Measurements from ENCODE around the gene PRKAG1. TPM values are rescaled to one million over a fixed set of nuclear protein-coding genes. Genes with fewer than 3 reads are reported as not detected.

Gene PRKAG1
- total RNA-seq, 6 donors from 2014 or later = 25.1 to 56.5 (median 42.0) TPM

GRCh38 chr12:49015196-49015595 is 3.4 kb downstream of the PRKAG1 start:
- no peak overlapping the region for H3K4me3 ChIP-seq
- WGBS, 2 donors = 91 to 100% methylated on average over 1 of the region's 1 CpG
- no peak for TF ChIP-seq CTCF (IDR thresholded peaks at IDR 0.05)
- no peak for TF ChIP-seq POLR2A (IDR thresholded peaks at IDR 0.05)
- no peak for TF ChIP-seq EP300 (IDR thresholded peaks at IDR 0.05)
- TF ChIP-seq POLR2AphosphoS5 (IDR thresholded peaks at IDR 0.05) = no peak
- H3K4me1 ChIP-seq = peaks cover 5 to 26% (median 19%) of the 10 kb centered on the region in 4 donors
- peaks cover 5 to 28% (median 21%) of the 10 kb centered on the region in 4 donors for H3K36me3 ChIP-seq
- no peaks in the 10 kb centered on the region for H3K27me3 ChIP-seq
- no peaks in the 10 kb centered on the region for H3K9me3 ChIP-seq
- DNase-seq (no peak), ATAC-seq (ENCODE audit: low FRiP score in 2 of 2) (no peak)
- H3K27ac ChIP-seq = no peak overlapping the region

DNA sequence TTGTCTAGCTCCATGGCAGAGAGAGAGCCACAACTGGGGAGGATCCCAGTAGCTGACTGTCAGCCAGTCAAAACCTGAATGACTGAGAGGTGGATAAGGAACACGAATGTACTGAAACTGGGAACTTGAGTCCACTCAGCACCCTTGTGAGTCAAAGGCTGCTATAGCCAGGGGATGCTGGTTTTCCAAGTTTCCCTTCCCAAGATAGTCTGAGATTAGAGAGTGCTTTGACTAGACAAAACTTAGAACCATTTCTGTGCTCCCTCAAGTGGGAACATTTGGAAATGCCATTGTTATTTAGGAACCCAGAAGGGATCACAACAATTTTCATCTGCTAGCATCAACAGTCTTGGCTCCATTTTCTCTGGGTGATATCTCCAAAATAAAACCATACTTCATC is 4.0 kb downstream of the PRKAG1 start:
- no peaks in the 10 kb centered on the region for H3K9me3 ChIP-seq
- ATAC-seq (ENCODE audit: low FRiP score in 2 of 2) (no peak), DNase-seq (no peak)
- TF ChIP-seq POLR2AphosphoS5 (IDR thresholded peaks at IDR 0.05) = no peak
- no peak for TF ChIP-seq CTCF (IDR thresholded peaks at IDR 0.05)
- no peak for TF ChIP-seq POLR2A (IDR thresholded peaks at IDR 0.05)
- TF ChIP-seq EP300 (IDR thresholded peaks at IDR 0.05) = no peak
- 58 to 79% methylated on average over 1 of the region's 1 CpG for WGBS, 2 donors
- H3K27me3 ChIP-seq = no peaks in the 10 kb centered on the region
- H3K27ac ChIP-seq = no peak overlapping the region
- H3K36me3 ChIP-seq = peaks cover 5 to 35% (median 23%) of the 10 kb centered on the region in 4 donors
- H3K4me3 ChIP-seq = no peak overlapping the region
- H3K4me1 ChIP-seq = peaks cover 5 to 20% (median 16%) of the 10 kb centered on the region in 4 donors

- Histone ChIP-seq H3K27me3 (no peaks in the 10 kb centered on the region), H3K4me1 (peaks cover 5 to 16% (median 11%) of the 10 kb centered on the region in 4 donors), H3K9me3 (no peaks in the 10 kb centered on the region), H3K36me3 (peaks cover 5 to 40% (median 23%) of the 10 kb centered on the region in 4 donors), H3K4me3 (no peak overlapping the region), H3K27ac (no peak overlapping the region)
- DNase-seq (no peak), ATAC-seq (ENCODE audit: low FRiP score in 2 of 2) (no peak)
- 89 to 94% methylated on average over 3 of the region's 3 CpGs for WGBS, 2 donors
- no peak for TF ChIP-seq POLR2A (IDR thresholded peaks at IDR 0.05)
- TF ChIP-seq POLR2AphosphoS5 (IDR thresholded peaks at IDR 0.05) = no peak
- no peak for TF ChIP-seq EP300 (IDR thresholded peaks at IDR 0.05)
- no peak for TF ChIP-seq CTCF (IDR thresholded peaks at IDR 0.05)
Observed at GRCh38 chr12:49013428-49013827, 5.1 kb downstream of the PRKAG1 start.

DNA sequence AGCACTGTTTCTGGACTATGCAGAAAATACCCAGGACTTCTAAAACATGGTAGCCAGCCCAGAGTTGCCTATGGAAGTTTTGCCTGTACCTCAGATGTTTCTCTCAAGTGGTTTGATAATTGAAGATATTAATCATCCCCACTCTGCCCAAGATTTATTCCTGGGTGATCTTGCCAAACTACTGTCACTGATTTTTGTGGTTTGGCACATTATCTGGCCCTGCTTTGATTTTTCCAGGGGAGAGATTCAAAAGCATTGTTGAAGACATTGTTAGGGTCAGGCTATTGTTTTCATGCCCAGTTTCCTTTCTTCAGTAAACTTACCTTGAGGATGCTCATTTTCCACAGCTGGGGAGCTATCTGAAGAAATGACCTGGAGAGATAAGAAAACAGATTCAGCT is 5.8 kb downstream of the PRKAG1 start:
- ATAC-seq (ENCODE audit: low FRiP score in 2 of 2) (no peak), DNase-seq (no peak)
- H3K4me1 ChIP-seq = peaks cover 4 to 13% (median 8%) of the 10 kb centered on the region in 4 donors
- TF ChIP-seq CTCF (IDR thresholded peaks at IDR 0.05) = no peak
- no peak for TF ChIP-seq POLR2A (IDR thresholded peaks at IDR 0.05)
- TF ChIP-seq POLR2AphosphoS5 (IDR thresholded peaks at IDR 0.05) = no peak
- TF ChIP-seq EP300 (IDR thresholded peaks at IDR 0.05) = no peak
- no peaks in the 10 kb centered on the region for H3K9me3 ChIP-seq
- peaks cover 5 to 46% (median 23%) of the 10 kb centered on the region in 4 donors for H3K36me3 ChIP-seq
- H3K27me3 ChIP-seq = no peaks in the 10 kb centered on the region
- no peak overlapping the region for H3K4me3 ChIP-seq
- H3K27ac ChIP-seq = no peak overlapping the region

DNA sequence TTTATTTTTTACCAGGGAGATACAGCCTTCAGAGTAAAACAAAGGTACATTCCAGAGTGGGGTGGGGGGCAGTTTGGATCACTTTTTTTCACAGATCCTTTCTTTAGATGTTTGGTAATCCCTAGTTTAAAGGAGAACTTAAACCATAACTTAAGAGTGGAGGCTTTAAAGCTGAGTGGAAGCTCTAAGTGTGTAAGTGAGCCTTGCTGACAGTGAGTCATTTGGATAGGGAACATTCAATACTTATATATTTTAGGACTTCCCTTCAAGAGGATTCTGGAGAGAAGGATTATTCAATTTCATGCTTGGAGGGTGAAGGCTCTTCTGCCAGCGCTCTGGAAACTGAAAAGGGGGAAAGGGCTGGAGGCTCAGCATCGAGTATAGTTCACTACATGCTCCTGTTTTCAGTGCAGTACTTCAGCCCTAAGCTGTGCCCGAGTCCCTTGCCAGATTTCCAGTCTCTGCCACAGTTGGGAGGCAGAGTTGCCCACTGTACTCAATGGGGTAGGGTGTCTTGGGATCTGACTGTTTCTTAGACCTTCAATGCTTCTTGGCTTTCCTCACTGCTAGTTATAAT is 8.4 kb downstream of the PRKAG1 start:
- Histone ChIP-seq H3K9me3 (no peaks in the 10 kb centered on the region), H3K4me1 (peaks cover 0 to 3% (median 0%) of the 10 kb centered on the region in 4 donors), H3K36me3 (peaks cover 5 to 54% (median 27%) of the 10 kb centered on the region in 4 donors), H3K27ac (no peak overlapping the region), H3K27me3 (no peaks in the 10 kb centered on the region), H3K4me3 (no peak overlapping the region)
- 90 to 96% methylated on average over 3 of the region's 3 CpGs for WGBS, 2 donors
- TF ChIP-seq EP300 (IDR thresholded peaks at IDR 0.05) (no peak), POLR2AphosphoS5 (IDR thresholded peaks at IDR 0.05) (no peak), CTCF (IDR thresholded peaks at IDR 0.05) (no peak), POLR2A (IDR thresholded peaks at IDR 0.05) (no peak)
- DNase-seq (no peak), ATAC-seq (ENCODE audit: low FRiP score in 2 of 2) (no peak)
